Calu3 (cell line): Measurements from ENCODE around the gene UGT1A10. TPM values are rescaled to one million over a fixed set of nuclear protein-coding genes. Genes with fewer than 3 reads are reported as not detected.

Source experiments
- BruUV-seq: library from RNA; stranded (reverse); fragments of 400-500 nt; replicated peaks from 2 replicates; lab custom pipeline; 2021; lab: Mats Ljungman, UMichigan
- CTCF ChIA-PET: fragments of 300-600 bp; sonication (Branson Sonifier 250); formaldehyde crosslinking; loops from one replicate; lab custom pipeline; 2022; ENCODE audit warnings: antibody characterized with exemption; lab: Charles Lee
- DNase-seq: peaks from one replicate; pipeline ENCODE4 v3.0.0; 2022
- H3K27ac Mint-ChIP-seq: one replicate; pipeline ENCODE4 v1.8.0; 2022; ENCODE audit warnings: mixed read lengths; ENCODE audit not compliant: unreplicated experiment
- H3K27me3 Mint-ChIP-seq: one replicate; pipeline ENCODE4 v1.8.0; 2022; ENCODE audit warnings: mixed read lengths; ENCODE audit not compliant: unreplicated experiment
- H3K36me3 Mint-ChIP-seq: one replicate; pipeline ENCODE4 v1.8.0; 2022; ENCODE audit warnings: mild to moderate bottlenecking, moderate library complexity, mixed read lengths; ENCODE audit not compliant: insufficient read depth, unreplicated experiment
- H3K4me1 Mint-ChIP-seq: one replicate; pipeline ENCODE4 v1.8.0; 2022; ENCODE audit warnings: mild to moderate bottlenecking, low read depth, mixed read lengths; ENCODE audit not compliant: unreplicated experiment
- H3K4me3 Mint-ChIP-seq: one replicate; pipeline ENCODE4 v1.8.0; 2022; ENCODE audit warnings: mild to moderate bottlenecking, low read depth, moderate library complexity, mixed read lengths; ENCODE audit not compliant: unreplicated experiment
- H3K9me3 Mint-ChIP-seq: one replicate; pipeline ENCODE4 v1.8.0; 2022; ENCODE audit warnings: low read depth, mixed read lengths; ENCODE audit not compliant: unreplicated experiment
- CTCF ChIP-seq: fragments of 200-600 bp; IDR thresholded peaks from one replicate; pipeline ENCODE4 v1.8.0; 2022; ENCODE audit warnings: antibody characterized with exemption; ENCODE audit not compliant: unreplicated experiment
- intact Hi-C: fragments of 100-400 bp; cut with micrococcal nuclease; formaldehyde crosslinking; loops from one replicate; pipeline ENCODE4 v1.10.0; 2022; ENCODE audit not compliant: unreplicated experiment
- total RNA-seq: library from RNA; stranded (reverse); gene quantifications from 2 replicates; pipeline ENCODE4 v1.2.3, GENCODE V29; 2022

Gene UGT1A10
- total RNA-seq, 1 experiment from 2014 or later, result 107 TPM

- Mint-ChIP-seq H3K27ac (no peak overlapping the region), H3K4me3 (no peak overlapping the region), H3K36me3 (no peaks in the 10 kb centered on the region), H3K27me3 (no peaks in the 10 kb centered on the region), H3K4me1 (peaks cover 15% of the 10 kb centered on the region), H3K9me3 (peaks cover 3% of the 10 kb centered on the region)
- BruUV-seq, result no TSS peak
- no peak for TF ChIP-seq CTCF
- intact Hi-C loops, result no loop called here
- CTCF ChIA-PET, result no interaction called here
- DNase-seq, result no peak
Measured at GRCh38 chr2:233674995-233675394, 38.7 kb downstream of the UGT1A10 start.

- CTCF ChIA-PET, result no interaction called here
- H3K27me3 Mint-ChIP-seq, result no peaks in the 10 kb centered on the region
Measured at GRCh38 chr2:233676046-233676445, 39.8 kb downstream of the UGT1A10 start.

GRCh38 chr2:233679196-233679595, 42.9 kb downstream of the UGT1A10 start:
- no peak for TF ChIP-seq CTCF
- no TSS peak for BruUV-seq
- intact Hi-C loops, result no loop called here
- DNase-seq, result no peak
- H3K27me3 Mint-ChIP-seq, result no peaks in the 10 kb centered on the region
- CTCF ChIA-PET, result no interaction called here
- no peaks in the 10 kb centered on the region for H3K4me1 Mint-ChIP-seq
- no peaks in the 10 kb centered on the region for H3K36me3 Mint-ChIP-seq
- no peak overlapping the region for H3K27ac Mint-ChIP-seq
- H3K9me3 Mint-ChIP-seq, result peaks cover 3% of the 10 kb centered on the region
- no peak overlapping the region for H3K4me3 Mint-ChIP-seq

More at GRCh38 chr2:233676046-233676445, 39.8 kb downstream of the UGT1A10 start:
- H3K9me3 Mint-ChIP-seq, result peaks cover 3% of the 10 kb centered on the region
- no peak for TF ChIP-seq CTCF
- BruUV-seq, result no TSS peak
- DNase-seq, result no peak
- H3K4me1 Mint-ChIP-seq, result peaks cover 11% of the 10 kb centered on the region
- H3K27ac Mint-ChIP-seq, result no peak overlapping the region
- H3K36me3 Mint-ChIP-seq, result no peaks in the 10 kb centered on the region
- intact Hi-C loops, result no loop called here
- no peak overlapping the region for H3K4me3 Mint-ChIP-seq

- H3K36me3 Mint-ChIP-seq, result no peaks in the 10 kb centered on the region
- BruUV-seq, result no TSS peak
- H3K9me3 Mint-ChIP-seq, result peaks cover 3% of the 10 kb centered on the region
- H3K4me3 Mint-ChIP-seq, result no peak overlapping the region
- DNase-seq, result no peak
- no peaks in the 10 kb centered on the region for H3K4me1 Mint-ChIP-seq
- no peak for TF ChIP-seq CTCF
- no peaks in the 10 kb centered on the region for H3K27me3 Mint-ChIP-seq
- intact Hi-C loops, result no loop called here
- H3K27ac Mint-ChIP-seq, result no peak overlapping the region
- CTCF ChIA-PET, result no interaction called here
Measured at GRCh38 chr2:233680361-233681045, 44.3 kb downstream of the UGT1A10 start.
